H1 (cell line): Measurements from ENCODE around the gene INHA. TPM values are rescaled to one million over a fixed set of nuclear protein-coding genes. Genes with fewer than 3 reads are reported as not detected.

Source experiments
- RAD21 ChIP-seq, 2 experiments: IDR thresholded peaks in 1 of 2; conservative IDR thresholded peaks in 1 of 2; 2 replicates each; pipeline ENCODE4 v1.6.1; 2011; ENCODE audit warnings: low read depth in 2 of 2, low read length in 2 of 2, improper control_type of control experiment in 1 of 2, inconsistent platforms in 1 of 2, mild to moderate bottlenecking in 1 of 2, moderate library complexity in 1 of 2
- polyA plus RNA-seq, 7 experiments: library from polyadenylated mRNA; depleted of rRNA in 3 of 7; stranded (reverse) in 5 of 7; unstranded in 2 of 7; fragments of >200 nt in 5 of 7; fragments of 200-250 nt in 2 of 7; gene quantifications; 1 replicate in 5 of 7; 2 replicates in 1 of 7; 4 replicates in 1 of 7; pipeline versions ENCODE4 v1.2.1 to v1.2.3, GENCODE V29; 2011 to 2013; ENCODE audit warnings: missing spikeins in 2 of 7, mixed read lengths in 2 of 7
- total RNA-seq: library from RNA; stranded (reverse); fragmentation: NEBNext Ultra II Directional; extraction: Animal tissue kit (Norgen Biotek cat#: 25700); gene quantifications from 2 replicates; pipeline ENCODE4 v1.2.1, GENCODE V29; 2021

INHA gene
- total and polyA plus RNA-seq, 2 of the 8 experiments (the other 6 are each of a cell fraction or from before 2014, with no cell fraction given) = 0.65 to 2.7 TPM

DNA sequence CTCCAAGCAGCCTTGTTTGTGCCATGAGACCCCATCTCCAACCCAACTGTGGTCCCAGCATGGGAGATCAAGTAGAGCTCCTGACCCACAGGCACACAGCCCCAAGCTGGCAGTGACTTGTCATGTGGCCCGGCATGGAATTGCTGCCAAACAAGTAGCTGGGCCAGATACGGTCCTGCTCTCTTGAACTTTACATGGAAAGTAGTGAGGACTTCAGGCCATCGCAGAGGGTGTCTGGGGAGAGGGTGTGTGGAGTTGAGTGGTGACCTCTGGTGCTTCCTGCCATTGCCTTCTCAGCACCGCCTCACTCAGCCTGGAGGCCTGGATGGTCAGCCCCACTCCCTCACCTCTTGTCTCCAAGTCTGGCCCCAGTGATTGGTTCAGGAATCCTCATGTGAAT lies 44.4 kb downstream of the INHA start (continued):
- no peak for TF ChIP-seq RAD21 (IDR thresholded peaks at IDR 0.05 in 1 of 2, conservative IDR thresholded peaks at IDR 0.05 in 1 of 2; ENCODE audit: low read depth in 2 of 2, low read length in 2 of 2)
